ENCODE results near the gene PAK1. TPM values are rescaled to one million over a fixed set of nuclear protein-coding genes. Genes with fewer than 3 reads are reported as not detected.

Gene PAK1
- total RNA-seq, 1 experiment from 2014 or later = 60.1 TPM

DNA sequence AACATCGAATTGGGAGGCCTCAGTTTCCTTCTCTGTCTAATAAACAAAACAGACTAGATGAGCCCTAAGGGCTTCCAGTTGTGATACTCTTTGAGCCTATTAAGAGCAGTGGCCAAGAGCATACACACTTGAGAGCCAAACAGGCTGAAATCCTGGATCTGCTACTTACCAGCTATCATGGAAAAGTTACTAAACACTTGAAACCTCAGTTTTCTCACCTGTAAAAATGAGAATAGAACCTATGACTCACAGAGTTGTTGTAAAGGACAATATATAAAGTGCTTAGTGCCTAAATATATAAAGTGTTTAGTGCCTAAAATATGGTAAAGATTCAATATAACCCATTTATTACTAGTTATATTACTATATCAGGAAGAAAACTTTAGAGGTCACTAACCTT, 148.7 kb downstream of the PAK1 start:
- no peaks in the 10 kb centered on the region for H3K79me2 ChIP-seq (ENCODE audit: low read length)
- no peaks in the 10 kb centered on the region for H3K4me1 ChIP-seq (ENCODE audit: low read length)
- H3K27ac ChIP-seq (ENCODE audit: low read length) = no peak overlapping the region
- H4K20me1 ChIP-seq (ENCODE audit: insufficient read depth, low read depth, low read length) = no peaks in the 10 kb centered on the region
- no peak for DNase-seq
- no peaks in the 10 kb centered on the region for H3K27me3 ChIP-seq (ENCODE audit: low read length)
- H3K36me3 ChIP-seq (ENCODE audit: insufficient read depth, low read length) = no peaks in the 10 kb centered on the region
- no peaks in the 10 kb centered on the region for H3K9me3 ChIP-seq (ENCODE audit: low read length)
- H3K9ac ChIP-seq (ENCODE audit: low read length) = no peak overlapping the region
- H3K9me2 ChIP-seq (replicated peaks; ENCODE audit: insufficient read depth, low read length) = no peaks in the 10 kb centered on the region
- no peak overlapping the region for H3K4me3 ChIP-seq (ENCODE audit: low read length)
- H2AFZ ChIP-seq (ENCODE audit: low read length) = no peak overlapping the region
- H3K4me2 ChIP-seq (ENCODE audit: low read depth, low read length, poor library complexity, severe bottlenecking) = no peak overlapping the region

DNA sequence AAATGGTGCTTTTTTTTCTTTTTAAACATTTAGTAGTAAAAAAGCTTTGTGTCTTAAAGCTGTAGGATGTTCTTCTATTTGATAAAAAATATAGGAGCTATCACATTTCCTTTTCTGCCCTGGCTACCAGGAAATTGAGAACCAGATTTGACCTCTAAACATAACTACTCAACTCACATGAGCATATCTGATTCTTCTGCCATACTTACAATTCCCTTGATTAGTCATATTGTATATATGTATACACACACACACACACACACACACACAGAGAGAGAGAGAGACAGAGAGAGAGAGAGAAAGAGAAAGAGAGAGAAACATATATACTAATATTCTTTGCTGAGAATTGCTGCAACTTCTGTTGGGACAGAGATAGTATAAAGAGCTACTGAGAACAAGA, 149.4 kb downstream of the PAK1 start:
- Histone ChIP-seq H3K27ac (ENCODE audit: low read length) (no peak overlapping the region), H3K9me2 (replicated peaks; ENCODE audit: insufficient read depth, low read length) (no peaks in the 10 kb centered on the region), H3K79me2 (ENCODE audit: low read length) (no peaks in the 10 kb centered on the region), H3K4me3 (ENCODE audit: low read length) (no peak overlapping the region), H2AFZ (ENCODE audit: low read length) (no peak overlapping the region), H3K9me3 (ENCODE audit: low read length) (no peaks in the 10 kb centered on the region), H3K9ac (ENCODE audit: low read length) (no peak overlapping the region), H3K4me2 (ENCODE audit: low read depth, low read length, poor library complexity, severe bottlenecking) (no peak overlapping the region), H3K36me3 (ENCODE audit: insufficient read depth, low read length) (no peaks in the 10 kb centered on the region), H3K4me1 (ENCODE audit: low read length) (no peaks in the 10 kb centered on the region), H3K27me3 (ENCODE audit: low read length) (no peaks in the 10 kb centered on the region), H4K20me1 (ENCODE audit: insufficient read depth, low read depth, low read length) (no peaks in the 10 kb centered on the region)
- no peak for DNase-seq

DNA sequence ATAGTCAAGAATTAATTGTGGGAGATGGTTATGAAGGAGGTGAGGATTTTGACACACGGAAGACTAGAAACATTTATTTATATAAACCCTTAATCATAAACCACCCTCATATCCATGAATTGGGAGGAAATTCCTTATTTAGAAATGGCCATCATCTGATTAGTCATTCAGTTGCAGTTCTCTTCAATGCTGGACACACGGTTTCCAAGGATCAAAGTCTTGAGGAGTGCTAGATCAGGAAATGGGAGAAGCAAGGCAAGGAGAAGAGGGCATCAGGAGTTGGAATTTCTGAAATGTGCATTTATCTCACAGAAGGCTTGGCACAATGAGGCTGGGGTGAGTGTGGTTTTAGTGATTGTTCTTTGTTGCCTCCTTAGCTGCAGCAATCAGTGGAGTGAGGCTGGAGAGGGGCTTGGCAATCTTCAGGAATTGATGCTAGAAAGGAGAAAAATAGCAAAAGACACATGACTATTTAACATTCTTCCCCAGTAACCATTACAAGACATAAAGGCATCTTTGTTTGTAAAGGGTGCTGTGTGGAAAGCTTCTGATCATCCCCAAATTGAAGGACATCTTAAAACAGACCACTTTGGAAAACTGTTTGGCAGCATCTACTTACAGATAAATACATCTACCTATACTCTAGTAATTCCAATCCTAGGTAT, 150.8 kb downstream of the PAK1 start:
- Histone ChIP-seq H3K27ac (ENCODE audit: low read length) (no peak overlapping the region), H3K9ac (ENCODE audit: low read length) (no peak overlapping the region), H3K79me2 (ENCODE audit: low read length) (no peaks in the 10 kb centered on the region), H3K27me3 (ENCODE audit: low read length) (no peaks in the 10 kb centered on the region), H3K36me3 (ENCODE audit: insufficient read depth, low read length) (no peaks in the 10 kb centered on the region), H3K4me2 (ENCODE audit: low read depth, low read length, poor library complexity, severe bottlenecking) (no peak overlapping the region), H2AFZ (ENCODE audit: low read length) (no peak overlapping the region), H3K9me3 (ENCODE audit: low read length) (no peaks in the 10 kb centered on the region), H3K4me1 (ENCODE audit: low read length) (no peaks in the 10 kb centered on the region), H3K4me3 (ENCODE audit: low read length) (no peak overlapping the region), H3K9me2 (replicated peaks; ENCODE audit: insufficient read depth, low read length) (no peaks in the 10 kb centered on the region), H4K20me1 (ENCODE audit: insufficient read depth, low read depth, low read length) (no peaks in the 10 kb centered on the region)
- no peak for DNase-seq

DNA sequence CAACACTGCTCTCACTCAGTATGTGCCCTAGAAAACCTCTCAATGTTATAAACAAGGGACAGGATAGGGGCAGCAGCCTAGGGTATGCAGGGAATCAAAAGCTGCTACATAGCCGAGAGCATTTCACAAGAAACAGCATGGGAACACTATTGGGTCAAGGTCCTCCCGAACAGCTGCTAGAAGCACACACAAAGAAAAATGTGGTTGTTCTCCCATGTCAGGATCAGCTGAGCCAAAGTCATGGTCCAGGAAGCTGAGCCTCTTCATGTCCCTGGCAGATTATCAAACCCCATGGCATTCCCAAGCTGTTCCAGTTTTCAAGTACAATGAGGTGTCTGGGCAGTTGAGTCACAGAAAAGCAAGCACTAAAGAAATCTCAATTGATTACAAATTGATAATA, 151.4 kb downstream of the PAK1 start:
- Histone ChIP-seq H3K27ac (ENCODE audit: low read length) (no peak overlapping the region), H3K79me2 (ENCODE audit: low read length) (no peaks in the 10 kb centered on the region), H3K27me3 (ENCODE audit: low read length) (no peaks in the 10 kb centered on the region), H4K20me1 (ENCODE audit: insufficient read depth, low read depth, low read length) (no peaks in the 10 kb centered on the region), H3K4me3 (ENCODE audit: low read length) (no peak overlapping the region), H3K9ac (ENCODE audit: low read length) (no peak overlapping the region), H3K9me2 (replicated peaks; ENCODE audit: insufficient read depth, low read length) (no peaks in the 10 kb centered on the region), H3K4me2 (ENCODE audit: low read depth, low read length, poor library complexity, severe bottlenecking) (no peak overlapping the region), H3K36me3 (ENCODE audit: insufficient read depth, low read length) (no peaks in the 10 kb centered on the region), H3K4me1 (ENCODE audit: low read length) (no peaks in the 10 kb centered on the region), H2AFZ (ENCODE audit: low read length) (no peak overlapping the region), H3K9me3 (ENCODE audit: low read length) (no peaks in the 10 kb centered on the region)
- no peak for DNase-seq

DNA sequence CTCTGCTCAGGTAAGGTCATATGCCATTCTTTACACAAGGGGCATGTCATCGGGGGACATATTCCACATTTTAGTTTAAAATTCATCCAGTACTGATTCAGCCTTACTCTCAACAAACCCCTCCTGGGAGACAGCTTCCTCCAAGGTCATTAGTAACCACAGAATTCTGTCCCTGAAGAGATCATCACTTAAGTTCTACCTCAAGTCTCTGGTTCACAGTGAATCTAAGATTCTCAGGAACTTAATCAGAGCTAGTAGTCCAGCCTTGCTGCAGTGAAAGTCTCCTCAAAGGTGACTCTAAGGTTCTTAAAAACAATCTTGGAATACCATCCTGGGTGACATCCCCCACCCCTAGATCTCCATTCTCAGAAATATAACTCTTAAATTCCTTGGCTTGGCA, 153.5 kb downstream of the PAK1 start:
- no peaks in the 10 kb centered on the region for H3K9me2 ChIP-seq (replicated peaks; ENCODE audit: insufficient read depth, low read length)
- DNase-seq = no peak

DNA sequence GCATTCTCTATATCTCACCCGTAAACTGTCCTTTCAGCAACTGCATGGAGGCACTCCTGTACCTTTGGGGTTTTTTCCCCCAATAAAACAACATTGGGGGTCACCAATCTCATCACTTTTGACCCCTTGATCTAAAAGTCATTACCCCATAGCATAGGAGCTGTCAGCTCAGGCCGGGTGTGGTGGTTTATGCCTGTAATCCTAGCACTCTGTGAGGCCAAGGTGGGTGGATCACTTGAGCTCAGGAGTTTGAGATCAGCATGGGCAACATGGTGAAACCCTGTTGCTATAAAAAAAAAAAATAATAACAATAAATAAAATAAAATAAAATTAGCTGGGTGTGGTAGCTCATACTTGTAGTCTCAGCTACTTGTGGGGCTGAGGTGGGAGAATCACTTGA, 155.3 kb downstream of the PAK1 start:
- Histone ChIP-seq H3K9me2 (replicated peaks; ENCODE audit: insufficient read depth, low read length) (no peaks in the 10 kb centered on the region), H3K27ac (ENCODE audit: low read length) (no peak overlapping the region), H3K79me2 (ENCODE audit: low read length) (no peaks in the 10 kb centered on the region), H2AFZ (ENCODE audit: low read length) (no peak overlapping the region), H3K9ac (ENCODE audit: low read length) (no peak overlapping the region), H3K4me1 (ENCODE audit: low read length) (no peaks in the 10 kb centered on the region), H3K9me3 (ENCODE audit: low read length) (no peaks in the 10 kb centered on the region), H4K20me1 (ENCODE audit: insufficient read depth, low read depth, low read length) (no peaks in the 10 kb centered on the region), H3K36me3 (ENCODE audit: insufficient read depth, low read length) (no peaks in the 10 kb centered on the region), H3K4me2 (ENCODE audit: low read depth, low read length, poor library complexity, severe bottlenecking) (no peak overlapping the region), H3K4me3 (ENCODE audit: low read length) (no peak overlapping the region), H3K27me3 (ENCODE audit: low read length) (no peaks in the 10 kb centered on the region)
- no peak for DNase-seq

More for the DNA sequence above, 153.5 kb downstream of the PAK1 start:
- no peaks in the 10 kb centered on the region for H4K20me1 ChIP-seq (ENCODE audit: insufficient read depth, low read depth, low read length)
- H3K27ac ChIP-seq (ENCODE audit: low read length) = no peak overlapping the region
- H3K4me1 ChIP-seq (ENCODE audit: low read length) = no peaks in the 10 kb centered on the region
- H3K4me3 ChIP-seq (ENCODE audit: low read length) = no peak overlapping the region
- H3K9me3 ChIP-seq (ENCODE audit: low read length) = no peaks in the 10 kb centered on the region
- H2AFZ ChIP-seq (ENCODE audit: low read length) = no peak overlapping the region
- no peaks in the 10 kb centered on the region for H3K79me2 ChIP-seq (ENCODE audit: low read length)
- no peaks in the 10 kb centered on the region for H3K27me3 ChIP-seq (ENCODE audit: low read length)
- H3K4me2 ChIP-seq (ENCODE audit: low read depth, low read length, poor library complexity, severe bottlenecking) = no peak overlapping the region
- no peak overlapping the region for H3K9ac ChIP-seq (ENCODE audit: low read length)
- H3K36me3 ChIP-seq (ENCODE audit: insufficient read depth, low read length) = no peaks in the 10 kb centered on the region

DNA sequence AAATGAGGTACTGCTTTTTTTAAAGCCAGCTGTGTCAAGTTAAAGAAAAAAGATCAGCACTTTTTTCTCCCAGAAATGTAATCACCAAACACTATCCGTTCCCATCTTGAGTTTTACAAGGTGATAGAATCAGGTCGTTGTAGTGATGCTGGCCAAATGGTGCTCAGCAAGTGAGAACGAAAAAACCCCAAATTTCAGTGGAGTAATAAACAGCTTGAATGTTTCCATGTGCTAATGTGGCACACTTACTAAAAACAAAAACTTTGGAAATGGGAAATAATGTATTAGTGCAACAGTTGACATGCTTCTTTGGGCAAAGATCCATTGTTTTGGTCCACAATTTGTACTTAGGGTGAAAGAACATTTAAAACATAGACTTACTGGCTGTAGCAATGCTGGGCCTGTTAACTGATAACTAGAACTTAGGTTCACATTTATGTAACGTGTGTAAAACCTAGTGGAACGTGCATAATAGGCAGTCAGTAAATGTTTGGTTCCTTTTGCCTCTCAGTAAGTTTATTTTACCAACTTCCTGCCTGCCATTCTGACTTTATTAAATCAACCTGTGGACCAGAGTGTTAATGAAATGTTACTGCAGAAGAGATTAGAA, 157.1 kb downstream of the PAK1 start:
- Histone ChIP-seq H3K36me3 (ENCODE audit: insufficient read depth, low read length) (no peaks in the 10 kb centered on the region), H3K27ac (ENCODE audit: low read length) (no peak overlapping the region), H3K79me2 (ENCODE audit: low read length) (no peaks in the 10 kb centered on the region), H2AFZ (ENCODE audit: low read length) (no peak overlapping the region), H4K20me1 (ENCODE audit: insufficient read depth, low read depth, low read length) (no peaks in the 10 kb centered on the region), H3K27me3 (ENCODE audit: low read length) (no peaks in the 10 kb centered on the region), H3K9ac (ENCODE audit: low read length) (no peak overlapping the region), H3K9me3 (ENCODE audit: low read length) (no peaks in the 10 kb centered on the region), H3K4me2 (ENCODE audit: low read depth, low read length, poor library complexity, severe bottlenecking) (no peak overlapping the region), H3K4me3 (ENCODE audit: low read length) (no peak overlapping the region), H3K4me1 (ENCODE audit: low read length) (no peaks in the 10 kb centered on the region), H3K9me2 (replicated peaks; ENCODE audit: insufficient read depth, low read length) (no peaks in the 10 kb centered on the region)
- DNase-seq = no peak

DNA sequence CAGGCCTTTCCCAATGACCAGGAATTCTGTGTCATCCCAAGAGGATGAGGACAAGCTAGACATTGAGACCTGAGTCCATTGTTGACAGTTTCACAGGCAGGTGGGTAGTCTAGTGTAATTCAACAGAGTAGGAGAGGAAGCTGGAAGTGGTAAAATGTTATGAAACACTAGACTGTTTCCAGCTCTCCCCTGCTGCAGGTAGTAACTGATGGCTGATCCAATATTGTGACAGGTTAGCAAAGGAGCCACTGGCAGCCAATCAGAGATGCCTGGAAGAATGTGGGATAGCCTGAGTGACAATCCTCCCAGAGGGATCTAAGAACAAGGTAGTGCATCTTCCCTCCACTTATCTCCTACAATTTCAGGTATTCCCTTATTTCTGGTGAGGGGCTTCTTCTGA, 161.8 kb downstream of the PAK1 start:
- Histone ChIP-seq H3K36me3 (ENCODE audit: insufficient read depth, low read length) (no peaks in the 10 kb centered on the region), H3K79me2 (ENCODE audit: low read length) (no peaks in the 10 kb centered on the region), H3K4me2 (ENCODE audit: low read depth, low read length, poor library complexity, severe bottlenecking) (no peak overlapping the region), H3K4me3 (ENCODE audit: low read length) (no peak overlapping the region), H3K9ac (ENCODE audit: low read length) (no peak overlapping the region), H2AFZ (ENCODE audit: low read length) (no peak overlapping the region), H3K4me1 (ENCODE audit: low read length) (no peaks in the 10 kb centered on the region), H3K9me3 (ENCODE audit: low read length) (no peaks in the 10 kb centered on the region), H4K20me1 (ENCODE audit: insufficient read depth, low read depth, low read length) (no peaks in the 10 kb centered on the region), H3K27me3 (ENCODE audit: low read length) (no peaks in the 10 kb centered on the region), H3K27ac (ENCODE audit: low read length) (no peak overlapping the region), H3K9me2 (replicated peaks; ENCODE audit: insufficient read depth, low read length) (no peaks in the 10 kb centered on the region)
- no peak for DNase-seq

Data from Karpas-422 (cell line).